H9 (cell line): ENCODE measurements around the gene CLCN6. TPM values are rescaled to one million over a fixed set of nuclear protein-coding genes. Genes with fewer than 3 reads are reported as not detected.

Experiments used
- DNase-seq: peaks from one replicate; pipeline ENCODE4 v3.0.0-alpha.2; 2017
- H2AFZ ChIP-seq: one replicate; pipeline ENCODE4 v1.6.1; 2013; ENCODE audit warnings: mild to moderate bottlenecking, low read length, control low read depth, moderate library complexity
- H2AK5ac ChIP-seq: 2 replicates; pipeline ENCODE4 v1.6.1; 2013; ENCODE audit warnings: low read length, control low read depth, mixed read lengths; ENCODE audit not compliant: insufficient read length
- H2BK120ac ChIP-seq: one replicate; pipeline ENCODE4 v1.6.1; 2013; ENCODE audit warnings: low read depth, mild to moderate bottlenecking, low read length, control low read depth, inconsistent platforms; ENCODE audit not compliant: poor library complexity, severe bottlenecking
- H2BK12ac ChIP-seq: 2 replicates; pipeline ENCODE4 v1.6.1; 2013; ENCODE audit warnings: low read length, control low read depth, mixed read lengths, low read depth; ENCODE audit not compliant: insufficient read length
- H2BK15ac ChIP-seq: 2 replicates; pipeline ENCODE4 v1.6.1; 2013; ENCODE audit warnings: low read depth, low read length, control low read depth
- H2BK20ac ChIP-seq: one replicate; pipeline ENCODE4 v1.6.1; 2013; ENCODE audit warnings: low read depth, mild to moderate bottlenecking, low read length, control low read depth, inconsistent platforms; ENCODE audit not compliant: poor library complexity, severe bottlenecking
- H2BK5ac ChIP-seq: 2 replicates; pipeline ENCODE4 v1.6.1; 2013; ENCODE audit warnings: low read length, control low read depth, mixed read lengths; ENCODE audit not compliant: insufficient read length
- H3K14ac ChIP-seq: 2 replicates; pipeline ENCODE4 v1.6.1; 2013; ENCODE audit warnings: low read length, control low read depth; ENCODE audit not compliant: insufficient read depth
- H3K18ac ChIP-seq: 2 replicates; pipeline ENCODE4 v1.6.1; 2013; ENCODE audit warnings: low read depth, mild to moderate bottlenecking, mixed read lengths, low read length, control low read depth; ENCODE audit not compliant: insufficient read length
- H3K23ac ChIP-seq: 2 replicates; pipeline ENCODE4 v1.6.1; 2013; ENCODE audit warnings: low read length, control low read depth, mixed read lengths, low read depth; ENCODE audit not compliant: insufficient read length
- H3K23me2 ChIP-seq: 2 replicates; pipeline ENCODE4 v1.6.1; 2013; ENCODE audit warnings: low read depth, mild to moderate bottlenecking, mixed read lengths, low read length, control low read depth; ENCODE audit not compliant: insufficient read length, poor library complexity, severe bottlenecking
- H3K27ac ChIP-seq: 2 replicates; pipeline ENCODE4 v1.5.1; 2013; ENCODE audit warnings: low read length, control low read depth, mixed read lengths, low read depth; ENCODE audit not compliant: insufficient read length
- H3K27me3 ChIP-seq: 2 replicates; pipeline ENCODE4 v1.6.1; 2013; ENCODE audit warnings: low read length, control low read depth, inconsistent platforms; ENCODE audit not compliant: insufficient read depth
- H3K4ac ChIP-seq: 2 replicates; pipeline ENCODE4 v1.6.1; 2013; ENCODE audit warnings: low read depth, mild to moderate bottlenecking, control low read depth, inconsistent platforms, low read length, moderate library complexity
- H3K4me1 ChIP-seq: 2 replicates; pipeline ENCODE4 v1.6.1; 2013; ENCODE audit warnings: low read length, control low read depth, inconsistent platforms; ENCODE audit not compliant: insufficient read depth
- H3K4me2 ChIP-seq: 2 replicates; pipeline ENCODE4 v1.6.1; 2013; ENCODE audit warnings: low read length, control low read depth, mixed read lengths; ENCODE audit not compliant: insufficient read length, insufficient read depth
- H3K56ac ChIP-seq: 2 replicates; pipeline ENCODE4 v1.6.1; 2013; ENCODE audit warnings: low read depth, mild to moderate bottlenecking, mixed read lengths, low read length, control low read depth; ENCODE audit not compliant: insufficient read length
- H3K79me1 ChIP-seq: 2 replicates; pipeline ENCODE4 v1.6.1; 2013; ENCODE audit warnings: low read depth, mild to moderate bottlenecking, moderate library complexity, low read length, control low read depth, inconsistent platforms; ENCODE audit not compliant: insufficient read depth, poor library complexity, severe bottlenecking
- H3K79me2 ChIP-seq: 2 replicates; pipeline ENCODE4 v1.6.1; 2013; ENCODE audit warnings: low read length, control low read depth, inconsistent platforms; ENCODE audit not compliant: insufficient read depth
- H3K9ac ChIP-seq: 2 replicates; pipeline ENCODE4 v1.6.1; 2013; ENCODE audit warnings: low read length, control low read depth, mixed read lengths; ENCODE audit not compliant: insufficient read length; ENCODE audit errors: extremely low read depth
- H3K9me3 ChIP-seq: one replicate; pipeline ENCODE4 v1.6.1; 2013; ENCODE audit warnings: low read depth, low read length, inconsistent platforms; ENCODE audit not compliant: control insufficient read depth
- H3T11ph ChIP-seq: one replicate; pipeline ENCODE4 v1.6.1; 2013; ENCODE audit warnings: mild to moderate bottlenecking, low read length, control low read depth, inconsistent platforms
- H4K20me1 ChIP-seq: one replicate; pipeline ENCODE4 v1.6.1; 2013; ENCODE audit not compliant: control insufficient read depth, insufficient read length, insufficient read depth
- H4K5ac ChIP-seq: 2 replicates; pipeline ENCODE4 v1.6.1; 2013; ENCODE audit warnings: low read depth, mild to moderate bottlenecking, mixed read lengths, low read length, control low read depth; ENCODE audit not compliant: insufficient read length
- H4K8ac ChIP-seq: replicated peaks from 2 replicates; pipeline ENCODE4 v1.6.1; 2013; ENCODE audit warnings: low read length, control low read depth, mixed read lengths, low read depth; ENCODE audit not compliant: insufficient read length
- H4K91ac ChIP-seq: 2 replicates; pipeline ENCODE4 v1.6.1; 2013; ENCODE audit warnings: low read depth, mild to moderate bottlenecking, moderate library complexity, mixed read lengths, low read length, control low read depth; ENCODE audit not compliant: insufficient read length
- H3K27ac Mint-ChIP-seq, 3 experiments: 2 replicates in 2 of 3; 3 replicates in 1 of 3; pipeline ENCODE4 v1.8.0; 2020 to 2021; ENCODE audit warnings: mixed read lengths in 3 of 3, mild to moderate bottlenecking in 1 of 3, moderate library complexity in 1 of 3
- H3K27me3 Mint-ChIP-seq: 2 replicates; pipeline ENCODE4 v1.8.0; 2021; ENCODE audit warnings: low read depth, mild to moderate bottlenecking, moderate library complexity, mixed read lengths
- H3K36me3 Mint-ChIP-seq, 3 experiments: 2 replicates in 2 of 3; 3 replicates in 1 of 3; pipeline ENCODE4 v1.8.0; 2020 to 2021; ENCODE audit warnings: low read depth in 3 of 3, mixed read lengths in 3 of 3; ENCODE audit not compliant: insufficient read depth in 1 of 3
- H3K4me1 Mint-ChIP-seq, 2 experiments: 2 replicates each; pipeline ENCODE4 v1.8.0; 2020; ENCODE audit warnings: mixed read lengths in 2 of 2
- H3K4me3 Mint-ChIP-seq, 2 experiments: 2 replicates in 1 of 2; 3 replicates in 1 of 2; pipeline ENCODE4 v1.8.0; 2020 to 2021; ENCODE audit warnings: mild to moderate bottlenecking in 2 of 2, mixed read lengths in 2 of 2, moderate library complexity in 1 of 2
- H3K9me3 Mint-ChIP-seq, 2 experiments: 2 replicates in 1 of 2; 3 replicates in 1 of 2; pipeline ENCODE4 v1.8.0; 2020; ENCODE audit warnings: mild to moderate bottlenecking in 2 of 2, mixed read lengths in 2 of 2, moderate library complexity in 1 of 2
- WGBS: extraction: QIAGEN DNeasy Blood & Tissue Kit; methylation state at CpG from one replicate; pipeline ENCODE4 v1.1.7; 2013; ENCODE audit warnings: missing lambda C conversion rate, low lambda C conversion rate, mixed read lengths; ENCODE audit not compliant: insufficient read length; ENCODE audit errors: extremely low coverage; 5-methylcytosine and 5-hydroxymethylcytosine counted together
- total RNA-seq: library from RNA; stranded (reverse); gene quantifications from 2 replicates; pipeline ENCODE4 v1.2.1, GENCODE V29; 2021
- TF ChIP-seq, protein P1 (sequence below): fragments of 200-600 bp; sonication (generic); conservative IDR thresholded peaks from 3 replicates; pipeline ENCODE4 v1.8.0; 2021; ENCODE audit warnings: antibody characterized with exemption, mild to moderate bottlenecking

The CLCN6 gene
- total RNA-seq, 1 experiment from 2014 or later, result 20.5 TPM

DNA sequence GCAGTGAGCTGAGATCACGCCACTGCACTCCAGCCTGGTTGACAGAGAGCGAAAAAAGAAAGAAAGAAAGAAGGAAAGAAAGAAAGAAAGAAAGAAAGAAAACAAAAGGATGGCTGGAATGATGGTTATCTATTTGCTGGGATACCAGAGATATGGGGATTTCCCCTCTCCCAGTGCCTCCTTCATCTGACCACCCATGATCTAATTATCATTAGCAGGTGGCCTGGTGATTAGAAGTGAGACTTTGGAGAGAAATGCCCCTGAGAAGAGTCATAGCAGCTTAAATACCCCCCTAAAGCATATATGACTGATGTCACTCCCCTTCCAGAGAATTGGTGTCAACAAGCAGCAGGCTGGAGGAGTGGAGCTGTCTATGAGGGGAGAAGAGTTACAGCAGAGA lies 54.1 kb downstream of the CLCN6 start:
- H4K20me1 ChIP-seq, result no peaks in the 10 kb centered on the region
- TF ChIP-seq, protein P1, sequence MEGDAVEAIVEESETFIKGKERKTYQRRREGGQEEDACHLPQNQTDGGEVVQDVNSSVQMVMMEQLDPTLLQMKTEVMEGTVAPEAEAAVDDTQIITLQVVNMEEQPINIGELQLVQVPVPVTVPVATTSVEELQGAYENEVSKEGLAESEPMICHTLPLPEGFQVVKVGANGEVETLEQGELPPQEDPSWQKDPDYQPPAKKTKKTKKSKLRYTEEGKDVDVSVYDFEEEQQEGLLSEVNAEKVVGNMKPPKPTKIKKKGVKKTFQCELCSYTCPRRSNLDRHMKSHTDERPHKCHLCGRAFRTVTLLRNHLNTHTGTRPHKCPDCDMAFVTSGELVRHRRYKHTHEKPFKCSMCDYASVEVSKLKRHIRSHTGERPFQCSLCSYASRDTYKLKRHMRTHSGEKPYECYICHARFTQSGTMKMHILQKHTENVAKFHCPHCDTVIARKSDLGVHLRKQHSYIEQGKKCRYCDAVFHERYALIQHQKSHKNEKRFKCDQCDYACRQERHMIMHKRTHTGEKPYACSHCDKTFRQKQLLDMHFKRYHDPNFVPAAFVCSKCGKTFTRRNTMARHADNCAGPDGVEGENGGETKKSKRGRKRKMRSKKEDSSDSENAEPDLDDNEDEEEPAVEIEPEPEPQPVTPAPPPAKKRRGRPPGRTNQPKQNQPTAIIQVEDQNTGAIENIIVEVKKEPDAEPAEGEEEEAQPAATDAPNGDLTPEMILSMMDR, result no peak
- H4K8ac ChIP-seq, result no peak overlapping the region

More for the DNA sequence above, 54.1 kb downstream of the CLCN6 start:
- no peak for DNase-seq
- no peaks in the 10 kb centered on the region for H3K4me1 ChIP-seq
- no peaks in the 10 kb centered on the region; the same call in 1 of the 2 replicates for H3K27me3 ChIP-seq
- no peak overlapping the region for H3K18ac ChIP-seq
- Mint-ChIP-seq H3K27me3 (peaks cover 64% of the 10 kb centered on the region), H3K36me3 (no peaks in the 10 kb centered on the region), H3K4me3 (no peak overlapping the region), H3K4me1 (peaks cover 6 to 15% of the 10 kb centered on the region in 2 experiments; a peak in 3 of 4 replicates), H3K27ac (no peak overlapping the region), H3K9me3 (no peaks in the 10 kb centered on the region)
- no peak overlapping the region for H3K56ac ChIP-seq
- H3K79me1 ChIP-seq, result no peaks in the 10 kb centered on the region
- H3K9ac ChIP-seq, result no peak overlapping the region
- H3T11ph ChIP-seq, result no peak overlapping the region
- H3K79me2 ChIP-seq, result no peaks in the 10 kb centered on the region
- H2AK5ac ChIP-seq, result no peak overlapping the region
- no CpG with 5 or more reads among the region's 2 CpGs for WGBS
- no peak overlapping the region for H3K23ac ChIP-seq
- H2BK15ac ChIP-seq, result no peak overlapping the region
- no peak overlapping the region for H2BK12ac ChIP-seq
- H2BK20ac ChIP-seq, result no peak overlapping the region
- H3K4ac ChIP-seq, result no peak overlapping the region
- no peak overlapping the region for H3K14ac ChIP-seq
- no peak overlapping the region for H2BK5ac ChIP-seq
- H3K23me2 ChIP-seq, result no peaks in the 10 kb centered on the region
- no peak overlapping the region for H3K4me2 ChIP-seq
- H4K5ac ChIP-seq, result no peak overlapping the region
- no peak overlapping the region for H3K27ac ChIP-seq
- no peak overlapping the region for H2AFZ ChIP-seq
- H3K9me3 ChIP-seq, result no peaks in the 10 kb centered on the region
- no peak overlapping the region for H2BK120ac ChIP-seq
- no peak overlapping the region for H4K91ac ChIP-seq
